ENCODE measurements around the gene PPIP5K1. TPM values are rescaled to one million over a fixed set of nuclear protein-coding genes. Genes with fewer than 3 reads are reported as not detected.

Gene PPIP5K1
- total and polyA plus RNA-seq, 3 experiments from 2014 or later = 7.1 to 35.6 (median 26.9) TPM

GRCh38 chr15:43526261-43526930 lies 63.6 kb downstream of the PPIP5K1 start:
- no peaks in the 10 kb centered on the region for H3K9me3 ChIP-seq (ENCODE audit: low read length)
- no peaks in the 10 kb centered on the region for H3K27me3 ChIP-seq (ENCODE audit: insufficient read depth, low read length, poor library complexity, severe bottlenecking)
- no peak overlapping the region for H3K27ac ChIP-seq (ENCODE audit: low read depth, low read length)
- CTCF ChIA-PET = no interaction called here
- no peaks in the 10 kb centered on the region for H3K36me3 ChIP-seq (ENCODE audit: insufficient read depth, low read length)
- H3K4me3 ChIP-seq (ENCODE audit: low read length) = no peak overlapping the region
- Mint-ChIP-seq H3K27ac (peak overlapping the region in 1 of 8 donors; percentile 3), H3K36me3 (peaks cover 0 to 5% (median 0%) of the 10 kb centered on the region in 3 donors), H3K4me1 (peaks cover 3 to 7% (median 7%) of the 10 kb centered on the region in 3 donors), H3K27me3 (peaks cover 0 to 3% of the 10 kb centered on the region in 2 donors), H3K9me3 (no peaks in the 10 kb centered on the region), H3K4me3 (no peak overlapping the region)
- DNase-seq = no peak
- H3K4me1 ChIP-seq (ENCODE audit: insufficient read depth, low read length) = no peaks in the 10 kb centered on the region
- POLR2A ChIA-PET = no interaction called here

DNA sequence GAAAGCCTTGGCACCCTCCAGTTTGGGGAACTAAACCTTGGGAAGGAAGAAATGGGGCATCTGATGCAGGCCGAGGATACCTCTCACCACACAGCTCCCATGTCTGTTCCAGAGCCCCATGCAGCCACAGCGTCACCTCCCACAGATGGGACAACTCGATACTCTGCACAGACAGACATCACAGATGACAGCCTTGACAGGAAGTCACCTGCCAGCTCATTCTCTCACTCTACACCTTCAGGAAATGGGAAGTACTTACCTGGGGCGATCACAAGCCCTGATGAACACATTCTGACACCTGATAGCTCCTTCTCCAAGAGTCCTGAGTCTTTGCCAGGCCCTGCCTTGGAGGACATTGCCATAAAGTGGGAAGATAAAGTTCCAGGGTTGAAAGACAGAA lies 64.9 kb downstream of the PPIP5K1 start:
- Histone ChIP-seq H3K36me3 (ENCODE audit: insufficient read depth, low read length) (no peaks in the 10 kb centered on the region), H3K4me3 (ENCODE audit: low read length) (no peak overlapping the region), H3K27me3 (ENCODE audit: insufficient read depth, low read length, poor library complexity, severe bottlenecking) (no peaks in the 10 kb centered on the region), H3K9me3 (ENCODE audit: low read length) (no peaks in the 10 kb centered on the region), H3K27ac (ENCODE audit: low read depth, low read length) (no peak overlapping the region), H3K4me1 (ENCODE audit: insufficient read depth, low read length) (no peaks in the 10 kb centered on the region)
- Mint-ChIP-seq H3K9me3 (no peaks in the 10 kb centered on the region), H3K27ac (peak overlapping the region in 5 of 8 donors; percentile 9 to 63 (median 55)), H3K27me3 (peaks cover 0 to 7% of the 10 kb centered on the region in 2 donors), H3K4me1 (peaks cover 3 to 7% (median 7%) of the 10 kb centered on the region in 3 donors), H3K4me3 (no peak overlapping the region), H3K36me3 (peaks cover 0 to 5% (median 0%) of the 10 kb centered on the region in 3 donors)
- CTCF ChIA-PET = no interaction called here
- POLR2A ChIA-PET = no interaction called here
- no peak for DNase-seq

DNA sequence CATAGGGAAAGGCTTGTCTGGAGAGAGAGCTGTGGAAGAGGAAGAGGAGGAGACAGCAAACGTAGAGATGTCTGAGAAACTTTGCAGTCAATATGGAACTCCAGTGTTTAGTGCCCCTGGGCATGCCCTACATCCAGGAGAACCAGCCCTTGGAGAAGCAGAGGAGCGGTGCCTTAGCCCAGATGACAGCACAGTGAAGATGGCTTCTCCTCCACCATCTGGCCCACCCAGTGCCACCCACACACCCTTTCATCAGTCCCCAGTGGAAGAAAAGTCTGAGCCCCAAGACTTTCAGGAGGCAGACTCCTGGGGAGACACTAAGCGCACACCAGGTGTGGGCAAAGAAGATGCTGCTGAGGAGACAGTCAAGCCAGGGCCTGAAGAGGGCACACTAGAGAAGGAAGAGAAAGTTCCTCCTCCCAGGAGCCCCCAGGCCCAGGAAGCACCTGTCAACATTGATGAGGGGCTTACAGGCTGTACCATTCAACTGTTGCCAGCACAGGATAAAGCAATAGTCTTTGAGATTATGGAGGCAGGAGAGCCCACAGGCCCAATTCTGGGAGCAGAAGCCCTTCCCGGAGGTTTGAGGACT lies 65.7 kb downstream of the PPIP5K1 start:
- H3K4me3 ChIP-seq (ENCODE audit: low read length) = no peak overlapping the region
- no peaks in the 10 kb centered on the region for H3K9me3 ChIP-seq (ENCODE audit: low read length)
- H3K4me3 Mint-ChIP-seq = no peak overlapping the region
- CTCF ChIA-PET = no interaction called here
- H3K36me3 ChIP-seq (ENCODE audit: insufficient read depth, low read length) = no peaks in the 10 kb centered on the region
- H3K4me1 ChIP-seq (ENCODE audit: insufficient read depth, low read length) = no peaks in the 10 kb centered on the region
- peaks cover 3% of the 10 kb centered on the region for H3K27me3 ChIP-seq (ENCODE audit: insufficient read depth, low read length, poor library complexity, severe bottlenecking)
- no peak overlapping the region for H3K27ac ChIP-seq (ENCODE audit: low read depth, low read length)
- no peak for DNase-seq
- peaks cover 3 to 7% (median 7%) of the 10 kb centered on the region in 3 donors for H3K4me1 Mint-ChIP-seq
- no peaks in the 10 kb centered on the region for H3K9me3 Mint-ChIP-seq
- H3K36me3 Mint-ChIP-seq = peaks cover 0 to 5% (median 0%) of the 10 kb centered on the region in 3 donors
- peaks cover 3 to 4% of the 10 kb centered on the region in 2 donors for H3K27me3 Mint-ChIP-seq
- no peak overlapping the region for H3K27ac Mint-ChIP-seq
- POLR2A ChIA-PET = interaction anchor here (0.5 kb wide), 1 partner anchor 97 kb away, joined by 3 read pairs; no protein-coding TSS in a partner anchor

- no peak for DNase-seq
- no peaks in the 10 kb centered on the region for H3K36me3 ChIP-seq (ENCODE audit: insufficient read depth, low read length)
- ChIA-PET POLR2A (no interaction called here), CTCF (interaction anchor here (0.6 kb wide), 1 partner anchor 9 kb away, joined by 3 read pairs; no protein-coding TSS in a partner anchor)
- no peaks in the 10 kb centered on the region for H3K9me3 ChIP-seq (ENCODE audit: low read length)
- no peak overlapping the region for H3K4me3 ChIP-seq (ENCODE audit: low read length)
- Mint-ChIP-seq H3K27me3 (peaks cover 7 to 10% of the 10 kb centered on the region in 2 donors), H3K4me3 (no peak overlapping the region), H3K36me3 (peaks cover 0 to 5% (median 0%) of the 10 kb centered on the region in 3 donors), H3K9me3 (no peaks in the 10 kb centered on the region), H3K27ac (peak overlapping the region in 1 of 8 donors; percentile 7), H3K4me1 (peaks cover 4 to 7% (median 7%) of the 10 kb centered on the region in 3 donors)
- H3K27me3 ChIP-seq (ENCODE audit: insufficient read depth, low read length, poor library complexity, severe bottlenecking) = peaks cover 5% of the 10 kb centered on the region
- H3K4me1 ChIP-seq (ENCODE audit: insufficient read depth, low read length) = no peaks in the 10 kb centered on the region
- no peak overlapping the region for H3K27ac ChIP-seq (ENCODE audit: low read depth, low read length)
Measured at GRCh38 chr15:43523646-43524045, 66.4 kb downstream of the PPIP5K1 start.

DNA sequence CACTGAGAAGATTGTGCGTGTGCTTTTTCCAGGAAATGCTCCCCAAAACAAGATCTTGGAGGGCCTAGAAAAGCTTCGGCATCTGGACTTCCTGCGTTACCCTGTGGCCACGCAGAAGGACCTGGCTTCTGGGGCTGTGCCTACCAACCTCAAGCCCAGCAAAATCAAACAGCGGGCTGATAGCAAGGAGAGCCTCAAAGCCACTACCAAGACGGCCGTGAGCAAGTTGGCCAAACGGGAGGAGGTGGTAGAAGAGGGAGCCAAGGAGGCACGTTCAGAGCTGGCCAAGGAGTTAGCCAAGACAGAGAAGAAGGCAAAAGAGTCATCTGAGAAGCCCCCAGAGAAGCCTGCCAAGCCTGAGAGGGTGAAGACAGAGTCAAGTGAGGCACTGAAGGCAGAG lies 67.8 kb downstream of the PPIP5K1 start:
- no peak overlapping the region for H3K27ac Mint-ChIP-seq
- H3K4me1 Mint-ChIP-seq = peaks cover 6 to 16% (median 7%) of the 10 kb centered on the region in 3 donors
- no peaks in the 10 kb centered on the region for H3K36me3 ChIP-seq (ENCODE audit: insufficient read depth, low read length)
- peaks cover 10% of the 10 kb centered on the region for H3K27me3 ChIP-seq (ENCODE audit: insufficient read depth, low read length, poor library complexity, severe bottlenecking)
- no peak overlapping the region for H3K27ac ChIP-seq (ENCODE audit: low read depth, low read length)
- peaks cover 19% of the 10 kb centered on the region in 2 donors for H3K27me3 Mint-ChIP-seq
- no peak overlapping the region for H3K4me3 Mint-ChIP-seq
- H3K4me1 ChIP-seq (ENCODE audit: insufficient read depth, low read length) = no peaks in the 10 kb centered on the region
- peaks cover 0 to 5% (median 0%) of the 10 kb centered on the region in 3 donors for H3K36me3 Mint-ChIP-seq
- H3K9me3 Mint-ChIP-seq = no peaks in the 10 kb centered on the region
- ChIA-PET POLR2A (interaction anchor here (0.6 kb wide), 1 partner anchor 54 kb away, joined by 10 read pairs; no protein-coding TSS in a partner anchor), CTCF (no interaction called here)
- DNase-seq = no peak
- H3K4me3 ChIP-seq (ENCODE audit: low read length) = no peak overlapping the region
- H3K9me3 ChIP-seq (ENCODE audit: low read length) = no peaks in the 10 kb centered on the region

DNA sequence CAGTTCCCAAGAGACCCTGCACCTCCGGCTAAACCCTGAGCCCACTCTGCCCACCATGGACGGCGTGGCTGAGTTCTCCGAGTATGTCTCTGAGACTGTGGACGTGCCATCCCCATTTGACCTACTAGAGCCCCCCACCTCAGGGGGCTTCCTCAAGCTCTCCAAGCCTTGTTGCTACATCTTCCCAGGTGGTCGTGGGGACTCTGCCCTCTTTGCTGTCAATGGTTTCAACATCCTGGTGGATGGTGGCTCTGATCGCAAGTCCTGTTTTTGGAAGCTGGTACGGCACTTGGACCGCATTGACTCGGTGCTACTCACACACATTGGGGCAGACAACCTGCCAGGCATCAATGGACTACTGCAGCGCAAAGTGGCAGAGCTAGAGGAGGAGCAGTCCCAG lies 68.6 kb downstream of the PPIP5K1 start:
- no peak overlapping the region for H3K27ac Mint-ChIP-seq
- no peaks in the 10 kb centered on the region for H3K9me3 Mint-ChIP-seq
- Histone ChIP-seq H3K9me3 (ENCODE audit: low read length) (no peaks in the 10 kb centered on the region), H3K4me3 (ENCODE audit: low read length) (no peak overlapping the region), H3K36me3 (ENCODE audit: insufficient read depth, low read length) (no peaks in the 10 kb centered on the region), H3K27ac (ENCODE audit: low read depth, low read length) (no peak overlapping the region), H3K27me3 (ENCODE audit: insufficient read depth, low read length, poor library complexity, severe bottlenecking) (peaks cover 10% of the 10 kb centered on the region), H3K4me1 (ENCODE audit: insufficient read depth, low read length) (no peaks in the 10 kb centered on the region)
- CTCF ChIA-PET = no interaction called here
- DNase-seq = no peak
- peaks cover 6 to 16% (median 7%) of the 10 kb centered on the region in 3 donors for H3K4me1 Mint-ChIP-seq
- peaks cover 0 to 5% (median 0%) of the 10 kb centered on the region in 3 donors for H3K36me3 Mint-ChIP-seq
- peaks cover 24 to 26% of the 10 kb centered on the region in 2 donors for H3K27me3 Mint-ChIP-seq
- POLR2A ChIA-PET = no interaction called here
- no peak overlapping the region for H3K4me3 Mint-ChIP-seq

DNA sequence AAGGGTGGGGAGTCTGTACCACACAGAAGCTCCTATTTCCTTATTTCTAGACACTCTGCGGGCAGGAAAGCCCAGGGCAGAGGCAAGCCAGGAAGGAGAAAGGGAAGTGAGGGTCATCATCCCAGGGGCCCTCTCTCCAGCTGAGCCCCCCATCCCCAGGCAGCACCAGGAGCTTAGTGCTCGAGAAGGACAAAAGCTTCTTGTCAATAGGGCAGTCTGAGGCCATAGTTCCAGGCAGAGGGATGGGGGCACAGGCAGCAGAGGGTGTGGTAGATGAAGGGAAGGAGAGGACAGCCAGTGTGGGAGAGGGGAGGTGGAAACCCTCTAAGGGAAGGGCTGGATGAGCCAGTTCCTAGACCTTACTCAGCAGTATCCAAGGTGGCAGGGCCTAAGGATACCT lies 69.9 kb downstream of the PPIP5K1 start:
- Histone ChIP-seq H3K4me1 (ENCODE audit: insufficient read depth, low read length) (no peaks in the 10 kb centered on the region), H3K36me3 (ENCODE audit: insufficient read depth, low read length) (no peaks in the 10 kb centered on the region), H3K9me3 (ENCODE audit: low read length) (no peaks in the 10 kb centered on the region), H3K27me3 (ENCODE audit: insufficient read depth, low read length, poor library complexity, severe bottlenecking) (peaks cover 10% of the 10 kb centered on the region), H3K27ac (ENCODE audit: low read depth, low read length) (no peak overlapping the region), H3K4me3 (ENCODE audit: low read length) (no peak overlapping the region)
- no peak overlapping the region for H3K4me3 Mint-ChIP-seq
- ChIA-PET POLR2A (no interaction called here), CTCF (no interaction called here)
- no peak for DNase-seq
- peaks cover 0 to 5% (median 0%) of the 10 kb centered on the region in 3 donors for H3K36me3 Mint-ChIP-seq
- peaks cover 3 to 21% (median 4%) of the 10 kb centered on the region in 3 donors for H3K4me1 Mint-ChIP-seq
- H3K27ac Mint-ChIP-seq = no peak overlapping the region
- H3K9me3 Mint-ChIP-seq = no peaks in the 10 kb centered on the region
- H3K27me3 Mint-ChIP-seq = peaks cover 30 to 34% of the 10 kb centered on the region in 2 donors

- Histone ChIP-seq H3K9me3 (ENCODE audit: low read length) (no peaks in the 10 kb centered on the region), H3K36me3 (ENCODE audit: insufficient read depth, low read length) (no peaks in the 10 kb centered on the region), H3K4me3 (ENCODE audit: low read length) (no peak overlapping the region), H3K27me3 (ENCODE audit: insufficient read depth, low read length, poor library complexity, severe bottlenecking) (peaks cover 10% of the 10 kb centered on the region), H3K27ac (ENCODE audit: low read depth, low read length) (no peak overlapping the region), H3K4me1 (ENCODE audit: insufficient read depth, low read length) (peaks cover 2% of the 10 kb centered on the region)
- Mint-ChIP-seq H3K4me1 (peaks cover 4 to 23% (median 4%) of the 10 kb centered on the region in 3 donors), H3K36me3 (peaks cover 0 to 5% (median 0%) of the 10 kb centered on the region in 3 donors), H3K4me3 (no peak overlapping the region), H3K27ac (peak overlapping the region in 2 of 8 donors; percentile 4 to 51), H3K9me3 (no peaks in the 10 kb centered on the region), H3K27me3 (peaks cover 30 to 34% of the 10 kb centered on the region in 2 donors)
- DNase-seq = no peak
- CTCF ChIA-PET = no interaction called here
- POLR2A ChIA-PET = no interaction called here
Measured at GRCh38 chr15:43519196-43519595, 70.8 kb downstream of the PPIP5K1 start.

Measured in CD8-positive, alpha-beta memory T cell (primary cell).